ENCODE measurements around the gene OR6P1. TPM values are rescaled to one million over a fixed set of nuclear protein-coding genes. Genes with fewer than 3 reads are reported as not detected.
A peak's percentile ranks its signal among the peaks of the same experiment; 100 is the strongest.

OR6P1 gene
- total and polyA plus RNA-seq, 10 donors: not detected

DNA sequence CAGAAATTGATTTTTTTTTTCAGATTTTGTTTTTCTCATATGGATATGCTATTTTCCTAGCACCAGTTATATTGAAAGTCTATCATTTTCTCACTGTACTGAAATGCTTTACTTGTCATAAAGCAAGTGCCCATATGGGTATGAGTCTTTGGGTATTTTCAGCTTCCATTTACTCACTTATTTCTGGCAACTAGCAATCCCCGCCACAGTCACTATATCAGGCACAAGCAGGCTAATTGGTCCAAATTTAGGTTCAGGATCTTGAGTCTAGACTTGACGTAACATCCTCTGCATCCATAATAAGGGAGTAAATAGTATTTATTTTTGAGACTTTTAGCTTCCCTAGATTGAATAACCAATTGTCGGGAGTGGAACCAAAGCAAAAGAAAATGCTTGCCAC, 7.2 kb upstream of the OR6P1 start:
- H3K9me3 ChIP-seq: no peaks in the 10 kb centered on the region
- H3K36me3 ChIP-seq: no peaks in the 10 kb centered on the region
- H3K4me3 ChIP-seq: no peak overlapping the region
- H3K27me3 ChIP-seq (replicated peaks in 1 of 7): no peaks in the 10 kb centered on the region
- intact Hi-C loops (cut with DNase I; ENCODE audit: low total_unique reads): no loop called here
- TF ChIP-seq POLR2AphosphoS5 (IDR thresholded peaks at IDR 0.05) (no peak), POLR2A (IDR thresholded peaks at IDR 0.05) (no peak)
- TF ChIP-seq, protein P1, sequence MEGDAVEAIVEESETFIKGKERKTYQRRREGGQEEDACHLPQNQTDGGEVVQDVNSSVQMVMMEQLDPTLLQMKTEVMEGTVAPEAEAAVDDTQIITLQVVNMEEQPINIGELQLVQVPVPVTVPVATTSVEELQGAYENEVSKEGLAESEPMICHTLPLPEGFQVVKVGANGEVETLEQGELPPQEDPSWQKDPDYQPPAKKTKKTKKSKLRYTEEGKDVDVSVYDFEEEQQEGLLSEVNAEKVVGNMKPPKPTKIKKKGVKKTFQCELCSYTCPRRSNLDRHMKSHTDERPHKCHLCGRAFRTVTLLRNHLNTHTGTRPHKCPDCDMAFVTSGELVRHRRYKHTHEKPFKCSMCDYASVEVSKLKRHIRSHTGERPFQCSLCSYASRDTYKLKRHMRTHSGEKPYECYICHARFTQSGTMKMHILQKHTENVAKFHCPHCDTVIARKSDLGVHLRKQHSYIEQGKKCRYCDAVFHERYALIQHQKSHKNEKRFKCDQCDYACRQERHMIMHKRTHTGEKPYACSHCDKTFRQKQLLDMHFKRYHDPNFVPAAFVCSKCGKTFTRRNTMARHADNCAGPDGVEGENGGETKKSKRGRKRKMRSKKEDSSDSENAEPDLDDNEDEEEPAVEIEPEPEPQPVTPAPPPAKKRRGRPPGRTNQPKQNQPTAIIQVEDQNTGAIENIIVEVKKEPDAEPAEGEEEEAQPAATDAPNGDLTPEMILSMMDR (IDR thresholded peaks at IDR 0.05 in 8 of 11, conservative IDR thresholded peaks at IDR 0.05 in 3 of 11): no peak
- WGBS, 5 donors: 89 to 96% (median 93%) methylated on average over 3 of the region's 3 CpGs
- no peak overlapping the region for H3K27ac ChIP-seq
- DNase-seq: no peak
- no peaks in the 10 kb centered on the region for H3K4me1 ChIP-seq

DNA sequence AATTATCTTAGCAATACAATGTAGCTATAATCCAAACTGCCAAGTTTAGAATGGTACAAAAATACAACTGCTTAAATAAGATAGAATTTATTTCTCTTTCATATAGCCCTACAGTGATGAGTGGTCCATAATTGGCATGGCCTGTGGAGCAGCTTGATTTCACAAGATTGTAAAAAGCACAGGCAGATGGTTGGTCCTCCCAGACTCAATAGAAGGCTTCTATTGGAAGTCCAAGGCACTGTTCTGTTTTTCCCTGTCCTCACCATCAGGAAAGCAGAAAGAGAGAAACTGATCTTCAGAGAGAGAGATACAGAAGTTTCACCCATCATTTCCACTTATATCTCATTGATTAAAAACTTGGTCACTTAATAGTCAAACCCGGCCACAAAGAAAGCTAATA, 1.8 kb upstream of the OR6P1 start:
- 81 to 94% (median 88%) methylated on average over 1 of the region's 1 CpG for WGBS, 5 donors
- DNase-seq: no peak
- intact Hi-C loops (cut with DNase I; ENCODE audit: low total_unique reads): no loop called here
- Histone ChIP-seq H3K27me3 (replicated peaks in 1 of 7) (no peaks in the 10 kb centered on the region), H3K4me3 (no peak overlapping the region), H3K9me3 (no peaks in the 10 kb centered on the region), H3K36me3 (no peaks in the 10 kb centered on the region), H3K4me1 (no peaks in the 10 kb centered on the region), H3K27ac (no peak overlapping the region)
- TF ChIP-seq, protein P1 (IDR thresholded peaks at IDR 0.05 in 8 of 11, conservative IDR thresholded peaks at IDR 0.05 in 3 of 11): no peak
- TF ChIP-seq POLR2A (IDR thresholded peaks at IDR 0.05): no peak
- TF ChIP-seq POLR2AphosphoS5 (IDR thresholded peaks at IDR 0.05): no peak

DNA sequence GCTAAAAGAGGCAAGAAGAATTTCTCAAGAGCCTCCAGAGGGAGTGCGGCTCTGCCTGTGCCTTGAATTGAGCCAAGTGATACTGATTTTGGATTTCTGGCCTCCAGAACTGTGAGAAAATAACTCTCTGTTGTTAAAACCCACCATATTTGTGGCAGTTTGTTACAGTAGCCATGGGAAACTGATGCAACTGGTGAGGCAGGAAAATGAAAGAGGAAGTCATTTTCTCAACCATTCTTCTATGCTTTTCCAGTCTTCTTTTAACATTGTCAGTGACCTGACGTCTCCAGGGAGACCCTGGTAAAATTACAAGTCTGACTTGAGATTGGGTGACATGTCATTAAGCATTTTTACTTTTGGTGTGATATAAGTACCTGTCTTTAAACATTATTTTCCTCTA, 5.8 kb downstream of the OR6P1 start:
- DNase-seq: no peak
- 42 to 52% (median 47%) methylated on average over 2 of the region's 2 CpGs for WGBS, 5 donors

DNA sequence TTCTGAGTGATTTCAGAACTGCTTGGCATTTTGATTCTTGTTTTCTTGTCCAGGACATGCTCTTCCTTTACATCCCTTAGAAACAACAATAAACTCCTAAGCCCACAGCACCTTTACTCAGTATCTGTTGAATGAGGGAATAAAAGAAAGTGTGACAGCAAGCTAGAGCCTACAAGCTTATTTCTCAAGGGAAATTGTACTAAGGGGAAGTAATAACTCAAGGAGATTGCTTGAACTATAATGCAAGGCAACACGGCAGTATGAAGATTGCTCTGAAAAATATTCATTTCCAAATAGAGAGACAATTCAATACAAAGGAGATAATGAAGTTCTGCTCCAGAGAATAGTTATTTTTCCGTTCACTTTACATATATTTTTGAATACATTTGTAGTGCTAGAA, 6.5 kb downstream of the OR6P1 start:
- intact Hi-C loops (cut with DNase I; ENCODE audit: low total_unique reads): no loop called here
- WGBS, 5 donors: 56 to 75% (median 64%) methylated on average over 2 of the region's 2 CpGs
- H3K4me3 ChIP-seq: no peak overlapping the region

More for the DNA sequence above, 5.8 kb downstream of the OR6P1 start:
- Histone ChIP-seq H3K4me3 (no peak overlapping the region), H3K27me3 (replicated peaks in 1 of 7) (peaks cover 0 to 5% (median 0%) of the 10 kb centered on the region in 7 donors), H3K36me3 (no peaks in the 10 kb centered on the region), H3K9me3 (no peaks in the 10 kb centered on the region), H3K27ac (peak overlapping the region in 4 of 8 donors; percentile 9 to 66 (median 33)), H3K4me1 (peaks cover 0 to 16% (median 9%) of the 10 kb centered on the region in 6 donors)
- TF ChIP-seq POLR2A (IDR thresholded peaks at IDR 0.05) (no peak), POLR2AphosphoS5 (IDR thresholded peaks at IDR 0.05) (no peak)
- TF ChIP-seq, protein P1 (IDR thresholded peaks at IDR 0.05 in 8 of 11, conservative IDR thresholded peaks at IDR 0.05 in 3 of 11): no peak
- intact Hi-C loops (cut with DNase I; ENCODE audit: low total_unique reads): no loop called here

DNA sequence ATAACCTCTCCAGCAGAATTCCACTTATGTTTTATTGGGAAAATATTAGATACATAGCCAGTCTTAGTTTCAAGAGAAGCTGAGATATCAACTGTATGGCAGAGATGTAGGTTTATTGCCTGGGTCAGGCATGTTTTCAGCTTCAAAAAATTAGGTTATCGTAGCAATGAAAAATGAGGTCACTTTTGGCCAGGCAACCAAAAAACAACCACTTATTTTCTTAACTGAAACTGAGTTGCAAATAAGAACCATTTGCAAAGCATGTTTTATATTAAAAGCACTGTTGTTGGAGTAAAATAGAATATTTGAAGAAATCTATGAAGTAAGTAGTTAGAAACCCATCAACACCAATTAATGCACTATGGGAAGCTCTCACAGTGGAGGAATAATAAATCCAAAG, 10.7 kb downstream of the OR6P1 start:
- WGBS, 5 donors: 79 to 93% (median 91%) methylated on average over 1 of the region's 1 CpG
- no peak for TF ChIP-seq POLR2A (IDR thresholded peaks at IDR 0.05)
- TF ChIP-seq, protein P1 (IDR thresholded peaks at IDR 0.05 in 8 of 11, conservative IDR thresholded peaks at IDR 0.05 in 3 of 11): no peak
- no peak for TF ChIP-seq POLR2AphosphoS5 (IDR thresholded peaks at IDR 0.05)
- Histone ChIP-seq H3K27me3 (replicated peaks in 1 of 7) (peaks cover 0 to 5% (median 0%) of the 10 kb centered on the region in 7 donors), H3K9me3 (no peaks in the 10 kb centered on the region), H3K4me1 (peaks cover 0 to 13% (median 9%) of the 10 kb centered on the region in 6 donors), H3K4me3 (no peak overlapping the region), H3K27ac (no peak overlapping the region), H3K36me3 (no peaks in the 10 kb centered on the region)
- no peak for DNase-seq
- intact Hi-C loops (cut with DNase I; ENCODE audit: low total_unique reads): no loop called here

More for the DNA sequence above, 6.5 kb downstream of the OR6P1 start:
- no peaks in the 10 kb centered on the region for H3K9me3 ChIP-seq
- DNase-seq: no peak
- no peak for TF ChIP-seq POLR2AphosphoS5 (IDR thresholded peaks at IDR 0.05)
- no peaks in the 10 kb centered on the region for H3K36me3 ChIP-seq
- H3K4me1 ChIP-seq: peaks cover 0 to 16% (median 9%) of the 10 kb centered on the region in 6 donors
- peak overlapping the region in 3 of 8 donors; percentile 18 to 66 (median 48) for H3K27ac ChIP-seq
- peaks cover 0 to 5% (median 0%) of the 10 kb centered on the region in 7 donors for H3K27me3 ChIP-seq (replicated peaks in 1 of 7)

All from spleen (tissue), 11 donors.